Body of pancreas (tissue), 4 donors: ENCODE measurements around the gene SLC1A2. TPM values are rescaled to one million over a fixed set of nuclear protein-coding genes. Genes with fewer than 3 reads are reported as not detected.

Experiments used
- ATAC-seq: fragments of 150-250 bp; one replicate; pipeline ENCODE4 v1.9.1; 2016
- DNase-seq, 4 donors: peaks; one replicate each; pipeline ENCODE4 v3.0.0-alpha.2; 2019
- H3K27ac ChIP-seq, 4 donors: fragments of 200-600 bp; sonication (generic); 1 replicate in 3 of 4; 2 replicates in 1 of 4; pipeline versions ENCODE4 v1.5.1 to v1.6.1; 2016 to 2019; ENCODE audit warnings: mild to moderate bottlenecking in 1 of 4, mixed read lengths in 1 of 4, moderate library complexity in 1 of 4
- H3K27me3 ChIP-seq, 2 donors: fragments of 200-600 bp; sonication (generic); one replicate each; pipeline ENCODE4 v1.6.0; 2016; ENCODE audit warnings: mild to moderate bottlenecking in 1 of 2
- H3K36me3 ChIP-seq, 2 donors: fragments of 200-600 bp; sonication (generic); replicated peaks in 1 of 2; 2 replicates each; pipeline ENCODE4 v1.5.1; 2016; ENCODE audit warnings: low read depth in 2 of 2; ENCODE audit not compliant: insufficient read depth in 1 of 2
- H3K4me1 ChIP-seq: fragments of 200-600 bp; sonication (generic); one replicate; pipeline ENCODE4 v1.6.0; 2016
- H3K4me3 ChIP-seq, 2 donors: fragments of 200-600 bp; sonication (generic); 1 replicate in 1 of 2; 2 replicates in 1 of 2; pipeline ENCODE4 v1.5.1; 2016 to 2019
- H3K9me3 ChIP-seq, 3 donors: fragments of 200-600 bp; sonication (generic); 1 replicate in 2 of 3; 2 replicates in 1 of 3; pipeline ENCODE4 v1.5.1; 2016
- CTCF ChIP-seq, 7 experiments: fragments of 450-650 bp in 4 of 7; fragments of 200-600 bp in 3 of 7; sonication (generic) in 3 of 7; IDR thresholded peaks; one replicate each; pipeline ENCODE4 v1.5.1; 2016 to 2019; ENCODE audit warnings: antibody characterized with exemption in 7 of 7
- POLR2A ChIP-seq, 3 donors: fragments of 450-650 bp; IDR thresholded peaks; one replicate each; pipeline ENCODE4 v1.6.1; 2016; ENCODE audit warnings: antibody characterized with exemption in 3 of 3, mild to moderate bottlenecking in 2 of 3
- WGBS, 2 donors: methylation state at CpG; one replicate each; pipeline ENCODE4 v1.1.5; 2017; 5-methylcytosine and 5-hydroxymethylcytosine counted together
- intact Hi-C: fragments of 100-400 bp; cut with DNase I; formaldehyde crosslinking; loops from one replicate; pipeline ENCODE4 v1.15.1; 2023
- total RNA-seq, 2 donors: library from RNA; depleted of rRNA; stranded (reverse); fragments of >200 nt; gene quantifications; one replicate each; pipeline ENCODE4 v1.1.0, GENCODE V29; 2016

The SLC1A2 gene
- total RNA-seq, 2 donors from 2014 or later: 23.1 to 73.7 TPM

- ATAC-seq: peak; percentile 41
- Histone ChIP-seq H3K4me1 (peaks cover 36% of the 10 kb centered on the region), H3K9me3 (no peaks in the 10 kb centered on the region), H3K27ac (no peak overlapping the region), H3K27me3 (no peaks in the 10 kb centered on the region), H3K4me3 (no peak overlapping the region), H3K36me3 (no peaks in the 10 kb centered on the region)
- TF ChIP-seq CTCF (IDR thresholded peaks at IDR 0.05) (peak in 6 of 7 experiments; percentile 14 to 66 (median 44)), POLR2A (IDR thresholded peaks at IDR 0.05) (no peak)
- intact Hi-C loops: no loop called here
- DNase-seq: peak in 1 of 4 donors; percentile 58
- WGBS, 2 donors: 68 to 76% methylated on average over 14 of the region's 14 CpGs
These were observed 113.5 kb downstream of the SLC1A2 start for GRCh38 chr11:35305670-35306382.

DNA sequence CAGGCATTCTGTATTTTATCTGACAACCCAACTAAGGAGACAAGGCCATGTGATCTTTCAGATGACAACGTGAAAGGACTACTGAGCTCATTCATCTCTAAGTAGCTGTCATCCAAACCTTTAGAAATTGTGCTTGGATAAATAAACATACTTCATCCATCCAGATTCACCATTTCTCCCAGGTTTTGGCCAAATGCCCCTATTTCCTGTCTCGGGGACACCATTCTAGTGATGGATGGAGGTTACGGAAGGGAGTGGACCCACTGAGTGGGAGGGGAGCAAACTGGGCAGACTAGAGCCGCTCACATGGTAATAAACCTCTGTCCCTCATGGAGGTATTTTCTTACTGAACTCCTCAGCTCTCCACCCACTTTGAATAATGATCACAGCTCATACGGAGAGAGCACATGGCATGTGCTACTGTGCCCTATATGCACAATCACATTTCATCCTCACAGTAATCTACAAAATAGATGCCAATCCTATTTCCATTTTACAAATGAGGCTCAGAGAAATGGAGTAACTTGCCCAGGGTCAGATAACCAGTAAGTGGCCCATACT lies 114.4 kb downstream of the SLC1A2 start:
- H3K4me3 ChIP-seq: no peak overlapping the region
- intact Hi-C loops: no loop called here
- H3K9me3 ChIP-seq: no peaks in the 10 kb centered on the region
- H3K27ac ChIP-seq: peak overlapping the region in 2 of 4 donors; percentile 59 to 71
- TF ChIP-seq CTCF (IDR thresholded peaks at IDR 0.05): no peak
- no peak for TF ChIP-seq POLR2A (IDR thresholded peaks at IDR 0.05)
- peaks cover 36% of the 10 kb centered on the region for H3K4me1 ChIP-seq
- ATAC-seq (no peak), DNase-seq (no peak)
- no peaks in the 10 kb centered on the region for H3K36me3 ChIP-seq
- no peaks in the 10 kb centered on the region for H3K27me3 ChIP-seq
- WGBS, 2 donors: 74 to 75% methylated on average over 5 of the region's 5 CpGs

- 70 to 81% methylated on average over 2 of the region's 2 CpGs for WGBS, 2 donors
- peak overlapping the region; percentile 33 to 71 (median 60) for H3K27ac ChIP-seq
- no peak overlapping the region for H3K4me3 ChIP-seq
These were observed 115.0 kb downstream of the SLC1A2 start for GRCh38 chr11:35304386-35304775.

GRCh38 chr11:35303596-35304385 lies 115.6 kb downstream of the SLC1A2 start:
- H3K4me3 ChIP-seq: no peak overlapping the region
- H3K9me3 ChIP-seq: no peaks in the 10 kb centered on the region
- intact Hi-C loops: no loop called here
- H3K36me3 ChIP-seq: no peaks in the 10 kb centered on the region
- TF ChIP-seq POLR2A (IDR thresholded peaks at IDR 0.05) (no peak), CTCF (IDR thresholded peaks at IDR 0.05) (peak in 1 of 7 experiments; percentile 15)
- ATAC-seq: peak; percentile 80
- peak; percentile 51 to 83 (median 67) for DNase-seq
- H3K27me3 ChIP-seq: no peaks in the 10 kb centered on the region
- WGBS, 2 donors: 26 to 29% methylated on average over 6 of the region's 6 CpGs
- H3K4me1 ChIP-seq: peaks cover 36% of the 10 kb centered on the region
- peak overlapping the region; percentile 33 to 71 (median 60) for H3K27ac ChIP-seq

More at GRCh38 chr11:35304386-35304775, 115.0 kb downstream of the SLC1A2 start:
- H3K36me3 ChIP-seq: no peaks in the 10 kb centered on the region
- H3K4me1 ChIP-seq: peaks cover 36% of the 10 kb centered on the region
- H3K27me3 ChIP-seq: no peaks in the 10 kb centered on the region
- DNase-seq: no peak
- H3K9me3 ChIP-seq: no peaks in the 10 kb centered on the region
- ATAC-seq: peak; percentile 56
- TF ChIP-seq POLR2A (IDR thresholded peaks at IDR 0.05) (no peak), CTCF (IDR thresholded peaks at IDR 0.05) (no peak)
- intact Hi-C loops: no loop called here
